Thyroid gland (tissue), 4 donors: ENCODE results near the gene GNG12. TPM values are rescaled to one million over a fixed set of nuclear protein-coding genes. Genes with fewer than 3 reads are reported as not detected.

Experiments used
- DNase-seq, 2 donors: peaks; one replicate each; pipeline ENCODE4 v3.0.0-alpha.2; 2019
- H3K27ac ChIP-seq, 3 donors: fragments of 200-600 bp; sonication (generic); 1 replicate in 2 of 3; 2 replicates in 1 of 3; pipeline ENCODE4 v1.5.1; 2016 to 2019; ENCODE audit warnings: mild to moderate bottlenecking in 1 of 3, moderate library complexity in 1 of 3
- H3K27me3 ChIP-seq: fragments of 200-600 bp; sonication (generic); one replicate; pipeline ENCODE4 v1.5.1; 2019
- H3K36me3 ChIP-seq, 2 donors: fragments of 200-600 bp; sonication (generic); one replicate each; pipeline ENCODE4 v1.5.1; 2016 to 2019
- H3K4me1 ChIP-seq, 2 donors: fragments of 200-600 bp; sonication (generic); one replicate each; pipeline ENCODE4 v1.5.1; 2017 to 2019
- H3K4me3 ChIP-seq, 3 donors: fragments of 200-600 bp; sonication (generic); replicated peaks in 1 of 3; 1 replicate in 2 of 3; 2 replicates in 1 of 3; pipeline ENCODE4 v1.5.1; 2016; ENCODE audit warnings: mild to moderate bottlenecking in 1 of 3
- H3K9me3 ChIP-seq: fragments of 200-600 bp; sonication (generic); one replicate; pipeline ENCODE4 v1.5.1; 2017
- CTCF ChIP-seq, 6 experiments: fragments of 200-600 bp in 3 of 6; fragments of 450-650 bp in 3 of 6; sonication (generic) in 3 of 6; IDR thresholded peaks; one replicate each; pipeline ENCODE4 v1.5.1; 2016 to 2019; ENCODE audit warnings: antibody characterized with exemption in 6 of 6, mild to moderate bottlenecking in 2 of 6, inconsistent platforms in 1 of 6, moderate library complexity in 1 of 6
- POLR2A ChIP-seq, 2 donors: fragments of 450-650 bp; IDR thresholded peaks; one replicate each; pipeline ENCODE4 v1.6.1; 2017; ENCODE audit warnings: antibody characterized with exemption in 2 of 2, mild to moderate bottlenecking in 2 of 2, moderate library complexity in 1 of 2
- WGBS, 2 donors: methylation state at CpG; one replicate each; pipeline ENCODE4 v1.1.5; 2017; 5-methylcytosine and 5-hydroxymethylcytosine counted together
- intact Hi-C: fragments of 100-400 bp; cut with DNase I; formaldehyde crosslinking; loops from one replicate; pipeline ENCODE4 v1.15.1; 2023
- total RNA-seq, 4 donors: library from RNA; depleted of rRNA; stranded (reverse); fragments of >200 nt; gene quantifications; one replicate each; pipeline ENCODE4 v1.2.3, GENCODE V29; 2016

Gene GNG12
- total RNA-seq, 4 donors from 2014 or later: 100 to 155 (median 127) TPM

GRCh38 chr1:67724928-67725560, 108.2 kb downstream of the GNG12 start:
- Histone ChIP-seq H3K27me3 (no peaks in the 10 kb centered on the region), H3K9me3 (no peaks in the 10 kb centered on the region), H3K27ac (peak overlapping the region in 1 of 3 donors; percentile 23), H3K36me3 (no peaks in the 10 kb centered on the region), H3K4me1 (peaks cover 0 to 33% of the 10 kb centered on the region in 2 donors), H3K4me3 (no peak overlapping the region)
- 70 to 71% methylated on average over 3 of the region's 3 CpGs for WGBS, 2 donors
- intact Hi-C loops: no loop called here
- DNase-seq: peak in 1 of 2 donors; percentile 30
- TF ChIP-seq CTCF (IDR thresholded peaks at IDR 0.05): no peak
- no peak for TF ChIP-seq POLR2A (IDR thresholded peaks at IDR 0.05)

DNA sequence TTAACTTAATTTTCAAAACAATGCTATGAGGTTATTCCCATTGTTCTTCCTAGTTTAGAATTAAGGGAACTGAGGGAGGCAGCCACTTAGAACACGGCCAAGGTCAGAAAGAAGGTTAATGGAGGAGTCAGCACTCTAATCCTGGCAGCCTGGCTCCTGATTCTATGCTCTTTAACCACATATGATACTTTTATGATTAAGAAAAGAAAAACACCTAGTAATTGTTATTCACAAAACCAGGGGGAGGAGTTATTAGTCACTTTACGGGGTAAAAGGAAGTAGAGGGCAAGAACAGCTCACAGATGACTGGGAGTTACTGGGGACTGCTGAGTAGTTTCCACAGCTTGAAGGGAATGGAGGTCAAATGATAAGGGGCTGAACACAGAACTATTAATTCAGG, 109.6 kb downstream of the GNG12 start:
- Histone ChIP-seq H3K4me3 (no peak overlapping the region), H3K27me3 (no peaks in the 10 kb centered on the region), H3K27ac (no peak overlapping the region), H3K36me3 (no peaks in the 10 kb centered on the region), H3K9me3 (no peaks in the 10 kb centered on the region), H3K4me1 (peaks cover 0 to 35% of the 10 kb centered on the region in 2 donors)
- 66 to 78% methylated on average over 2 of the region's 2 CpGs for WGBS, 2 donors
- TF ChIP-seq POLR2A (IDR thresholded peaks at IDR 0.05): no peak
- TF ChIP-seq CTCF (IDR thresholded peaks at IDR 0.05): no peak
- DNase-seq: no peak
- intact Hi-C loops: no loop called here

DNA sequence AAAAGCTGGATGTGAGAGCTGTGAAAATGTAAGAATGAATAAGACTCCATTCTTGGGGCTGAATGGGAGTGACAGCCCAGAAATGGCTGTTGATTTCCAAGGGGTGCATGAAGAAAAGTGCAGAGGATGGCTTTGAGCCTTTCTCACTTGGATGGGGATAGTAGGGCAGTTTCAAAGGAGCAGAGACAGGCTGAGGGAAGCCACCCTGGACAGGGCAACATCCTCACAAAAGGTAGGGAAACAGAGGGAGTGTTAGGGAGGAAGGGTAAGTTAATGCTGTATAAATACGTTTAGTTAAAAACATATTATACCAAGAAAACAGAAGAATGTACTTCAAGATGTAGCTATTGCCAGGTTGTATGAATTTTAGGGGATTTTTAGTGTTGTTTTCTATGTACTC, 110.1 kb downstream of the GNG12 start:
- intact Hi-C loops: no loop called here
- Histone ChIP-seq H3K27me3 (no peaks in the 10 kb centered on the region), H3K27ac (no peak overlapping the region), H3K9me3 (no peaks in the 10 kb centered on the region), H3K4me3 (no peak overlapping the region), H3K36me3 (no peaks in the 10 kb centered on the region), H3K4me1 (peaks cover 0 to 40% of the 10 kb centered on the region in 2 donors)
- TF ChIP-seq POLR2A (IDR thresholded peaks at IDR 0.05): no peak
- no peak for TF ChIP-seq CTCF (IDR thresholded peaks at IDR 0.05)
- DNase-seq: no peak
- 78 to 81% methylated on average over 1 of the region's 1 CpG for WGBS, 2 donors

DNA sequence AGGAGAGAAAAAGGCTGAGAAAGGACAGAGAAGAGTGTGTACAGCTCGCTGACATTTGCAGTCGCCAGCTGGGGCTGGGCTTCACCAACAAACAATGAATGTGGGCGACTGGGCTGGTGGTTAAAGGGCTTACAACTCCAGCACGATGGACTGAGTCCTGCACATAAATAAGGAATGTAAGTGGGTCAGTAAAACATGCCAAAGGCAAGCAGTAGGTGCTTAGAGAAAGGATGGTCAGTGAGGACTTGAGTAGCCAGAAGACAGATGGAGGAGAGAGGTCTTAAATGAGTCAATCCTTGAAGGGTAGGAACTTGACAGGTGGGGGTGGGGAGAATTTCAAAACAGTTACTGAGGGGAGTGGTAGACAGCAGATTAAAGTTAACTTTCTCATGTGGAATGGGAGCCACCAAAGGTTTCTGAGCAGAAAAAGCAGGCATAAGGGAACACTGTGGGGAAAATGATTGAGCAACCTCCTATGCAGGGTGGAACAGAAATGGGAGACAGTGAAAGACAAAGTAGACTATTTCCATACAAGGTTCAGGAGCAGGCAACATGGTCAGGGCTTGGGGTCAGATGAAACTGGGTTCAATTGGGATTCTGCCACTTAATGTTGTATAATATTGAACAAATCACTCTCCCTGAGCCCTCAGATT, 110.8 kb downstream of the GNG12 start:
- WGBS, 2 donors: 82 to 88% methylated on average over 4 of the region's 4 CpGs
- no peaks in the 10 kb centered on the region for H3K36me3 ChIP-seq
- H3K4me1 ChIP-seq: peaks cover 5 to 47% of the 10 kb centered on the region in 2 donors
- TF ChIP-seq POLR2A (IDR thresholded peaks at IDR 0.05): no peak
- TF ChIP-seq CTCF (IDR thresholded peaks at IDR 0.05): no peak
- no peaks in the 10 kb centered on the region for H3K9me3 ChIP-seq
- DNase-seq: no peak
- intact Hi-C loops: no loop called here
- no peaks in the 10 kb centered on the region for H3K27me3 ChIP-seq
- H3K27ac ChIP-seq: no peak overlapping the region
- no peak overlapping the region for H3K4me3 ChIP-seq

GRCh38 chr1:67721650-67722291, 111.5 kb downstream of the GNG12 start:
- 76 to 85% methylated on average over 2 of the region's 2 CpGs for WGBS, 2 donors
- H3K9me3 ChIP-seq: no peaks in the 10 kb centered on the region
- no peaks in the 10 kb centered on the region for H3K36me3 ChIP-seq
- no peaks in the 10 kb centered on the region for H3K27me3 ChIP-seq
- DNase-seq: no peak
- no peak for TF ChIP-seq POLR2A (IDR thresholded peaks at IDR 0.05)
- no peak for TF ChIP-seq CTCF (IDR thresholded peaks at IDR 0.05)
- no peak overlapping the region for H3K4me3 ChIP-seq
- peaks cover 11 to 54% of the 10 kb centered on the region in 2 donors for H3K4me1 ChIP-seq
- intact Hi-C loops: no loop called here
- no peak overlapping the region for H3K27ac ChIP-seq
